HL-60/S4 treated with retinoic acid at 250 ng/mL for 4 days and 3 days (cell line): ENCODE measurements around the gene HSD17B2.
"Not testable (repeated sequence)": the region's sequence is repeated elsewhere in the genome, so short reads cannot be mapped to it uniquely, and the experiment has no call there.

ENCODE experiments used
- in situ Hi-C: fragments of 300-500 bp; cut with MboI; formaldehyde crosslinking; loops from 2 replicates; pipeline ENCODE4 v1.7.0; 2022; ENCODE audit warnings: low sequenced_read_pairs

HSD17B2 gene

DNA sequence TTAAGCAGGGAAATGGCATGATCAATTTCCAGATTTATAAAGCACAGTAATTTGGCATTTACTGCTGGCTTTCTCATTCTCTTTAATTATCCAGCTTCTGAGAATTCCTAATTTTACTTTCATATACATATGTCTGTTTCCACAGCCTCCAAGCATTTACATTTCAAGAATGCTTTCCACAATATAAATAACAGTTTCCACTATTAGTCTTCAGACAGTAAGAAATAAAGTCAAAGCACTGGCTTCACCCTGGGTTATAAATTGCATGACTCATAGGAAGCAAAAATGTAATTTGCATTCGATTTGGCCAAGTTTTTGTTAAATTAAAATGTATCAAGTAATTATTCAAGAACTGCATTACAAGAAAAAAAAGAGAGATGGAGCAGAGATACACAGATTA, 81.5 kb downstream of the HSD17B2 start:
- in situ Hi-C loops: loop anchor here (25.0 kb wide), 1 partner anchor 96 kb away; no protein-coding TSS in a partner anchor

DNA sequence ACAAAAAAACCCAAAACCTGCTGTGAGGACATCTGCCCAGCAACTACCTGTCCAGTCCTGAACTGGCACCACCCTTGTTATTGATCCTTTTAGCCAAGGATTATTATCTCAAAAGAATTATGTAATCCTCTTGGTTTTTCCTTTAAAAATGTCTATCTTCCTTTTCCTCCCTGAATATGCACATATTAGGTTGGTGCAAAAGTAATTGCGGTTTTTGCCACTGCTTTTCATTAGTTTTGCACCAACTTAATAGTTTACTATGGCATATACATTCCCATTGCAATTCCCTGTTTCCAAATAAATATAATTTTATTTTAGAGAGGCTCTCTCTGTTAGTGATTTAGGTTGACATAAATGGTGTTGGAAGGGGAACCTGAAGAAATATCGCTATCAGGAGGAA, 83.7 kb downstream of the HSD17B2 start:
- in situ Hi-C loops: loop anchor here (25.0 kb wide), 1 partner anchor 94 kb away; no protein-coding TSS in a partner anchor

DNA sequence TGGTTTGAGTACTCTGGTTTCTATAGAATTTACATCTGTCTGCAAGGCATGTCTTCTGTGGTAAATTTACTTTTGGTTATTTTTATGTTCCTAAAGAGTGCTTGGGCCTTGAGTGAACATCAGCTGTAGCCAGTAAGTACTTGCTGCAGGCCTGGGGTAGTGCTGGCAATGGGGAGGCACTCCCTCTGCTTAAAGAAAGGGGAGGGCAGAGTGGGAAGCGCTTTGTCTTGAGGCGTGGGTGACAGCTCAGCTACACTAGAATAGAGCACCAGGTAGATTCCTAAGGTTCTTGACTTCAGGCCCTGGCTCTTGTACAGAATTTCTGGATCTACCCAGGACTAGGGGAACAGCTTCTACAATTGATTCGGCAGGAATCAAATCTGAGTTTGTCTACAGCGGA, 84.4 kb downstream of the HSD17B2 start:
- in situ Hi-C loops: loop anchor here (25.0 kb wide), 1 partner anchor 93 kb away; no protein-coding TSS in a partner anchor

DNA sequence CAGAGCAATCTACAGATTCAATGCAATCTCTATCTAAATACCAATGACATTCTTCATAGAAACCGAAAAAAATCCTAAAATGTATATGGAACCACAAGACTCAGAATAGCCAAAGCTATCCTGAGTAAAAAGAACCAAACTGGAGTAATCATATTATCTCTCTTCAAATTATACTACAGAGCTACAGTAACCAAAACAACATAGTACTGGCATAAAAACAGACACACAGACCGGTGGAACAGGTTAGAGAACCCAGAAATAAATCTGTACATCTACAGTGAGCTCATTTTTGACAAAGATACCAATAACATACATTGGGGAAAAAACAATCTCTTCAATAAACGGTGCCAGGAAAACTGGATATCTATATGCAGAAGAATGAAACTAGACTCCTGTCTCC, 89.6 kb downstream of the HSD17B2 start:
- in situ Hi-C loops: loop anchor here (25.0 kb wide), 1 partner anchor 88 kb away; no protein-coding TSS in a partner anchor

DNA sequence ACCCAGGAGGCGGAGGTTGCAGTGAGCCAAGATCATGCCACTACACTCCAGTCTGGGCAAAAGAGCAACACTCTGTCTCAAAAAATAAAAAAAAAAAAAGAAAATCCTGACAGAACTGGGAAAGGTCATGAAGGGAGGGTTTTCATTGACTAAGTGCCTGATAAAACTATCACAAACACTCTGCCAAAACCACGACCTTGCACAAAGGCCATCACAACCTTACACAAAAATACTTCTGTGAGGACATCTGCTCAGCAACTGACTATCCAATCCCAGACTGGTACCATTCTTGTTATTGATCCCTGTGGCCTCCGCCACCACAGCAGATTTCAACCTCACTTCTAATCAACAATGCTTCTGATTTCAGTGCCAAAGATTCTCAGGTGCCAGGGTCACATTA, 94.8 kb downstream of the HSD17B2 start:
- in situ Hi-C loops: no loop called here

DNA sequence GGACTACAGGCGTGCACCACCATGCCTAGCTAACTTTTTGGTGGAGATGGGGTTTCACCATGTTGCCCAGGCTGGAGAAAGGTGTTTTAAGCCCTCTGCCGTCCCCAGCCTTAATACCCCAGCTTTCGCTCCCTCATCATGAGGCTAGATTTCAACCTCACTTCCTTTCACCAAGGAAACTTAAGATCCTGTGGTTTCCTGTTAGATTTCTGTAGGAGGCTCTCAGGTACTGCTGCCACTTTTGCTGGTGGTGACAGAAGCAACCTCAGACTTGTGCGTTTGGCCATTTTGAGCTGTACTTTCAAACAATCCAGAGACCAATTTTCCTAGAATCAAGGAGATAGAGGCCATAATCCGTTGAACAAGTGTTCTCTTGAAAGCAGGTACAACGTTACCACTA, 98.7 kb downstream of the HSD17B2 start:
- in situ Hi-C loops: no loop called here

DNA sequence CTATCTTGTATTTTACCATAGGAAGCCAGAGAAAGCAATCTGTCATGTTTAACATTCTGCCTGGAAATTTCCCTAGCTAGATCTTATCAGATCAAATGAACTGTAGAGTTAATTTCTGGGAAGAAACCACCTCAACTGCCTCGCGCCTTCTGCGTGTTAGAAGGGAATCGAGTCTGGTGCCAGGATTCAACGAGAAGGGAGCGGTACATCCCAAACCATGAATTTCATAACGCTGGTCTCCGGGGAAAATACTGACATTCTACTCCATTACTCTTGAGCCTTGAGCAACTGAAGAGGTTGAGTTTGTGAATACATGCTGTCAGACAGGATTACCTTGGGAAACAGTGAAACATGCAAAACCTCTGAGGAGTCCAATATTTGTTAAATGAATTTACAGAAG, 99.8 kb downstream of the HSD17B2 start:
- in situ Hi-C loops: no loop called here

DNA sequence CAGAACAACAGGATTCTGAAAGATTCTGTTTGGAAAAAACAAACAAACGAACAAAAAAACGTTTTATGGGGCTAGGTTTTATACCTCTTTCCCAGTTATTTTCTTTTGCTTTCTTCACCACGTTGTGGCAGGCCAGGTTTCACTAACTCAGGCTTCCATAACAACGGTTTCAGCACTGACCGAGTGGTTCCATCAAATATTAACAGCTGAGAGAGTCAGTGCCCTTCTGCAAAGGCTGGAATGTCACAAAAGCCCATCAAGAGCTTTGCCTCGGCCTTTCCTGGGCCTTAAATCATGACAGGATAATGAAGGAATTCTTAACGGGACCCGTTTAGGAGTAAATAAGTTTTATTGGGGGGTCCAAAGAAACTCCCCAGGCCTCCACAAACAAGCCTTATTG, 100.8 kb downstream of the HSD17B2 start:
- in situ Hi-C loops: no loop called here

DNA sequence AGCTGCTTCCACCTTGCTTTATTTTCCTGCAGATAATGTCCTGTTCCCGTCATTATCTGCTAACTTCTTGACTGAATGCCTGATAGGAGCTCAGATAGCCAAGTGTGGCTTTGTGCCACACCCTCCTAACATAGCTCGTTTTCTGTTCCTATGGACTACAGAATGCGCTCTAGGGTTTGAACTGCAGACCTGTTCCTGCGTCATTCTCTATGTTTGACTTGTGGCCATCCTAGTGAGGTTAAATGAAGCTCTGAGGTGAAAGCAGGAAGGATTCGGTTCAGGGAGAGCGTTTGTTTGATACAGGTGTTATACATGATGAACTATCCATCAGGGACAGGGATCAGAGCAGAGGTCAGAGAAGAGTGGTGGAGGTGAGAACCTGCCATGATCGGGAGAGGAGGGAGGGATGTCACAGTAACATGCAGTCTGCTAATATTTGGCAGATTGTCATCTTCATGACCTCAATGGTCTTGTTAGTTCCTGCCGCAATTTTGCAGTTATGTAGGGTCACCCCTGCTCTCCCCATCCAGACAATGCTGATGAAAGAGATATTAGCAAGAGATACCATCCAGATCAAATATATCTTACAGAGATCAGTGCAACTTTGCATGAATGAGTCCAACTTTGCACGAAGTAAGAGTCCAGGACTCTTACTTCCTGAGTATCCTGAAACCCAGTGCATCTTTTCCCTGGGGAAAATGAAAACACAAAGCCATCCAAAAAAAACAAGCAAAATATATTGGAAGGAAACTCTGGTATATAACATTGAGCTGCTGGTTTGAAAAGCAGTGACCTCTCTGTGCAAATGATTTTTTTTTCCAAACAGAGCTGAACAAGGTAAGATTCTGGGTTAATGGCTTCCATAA, 102.1 kb downstream of the HSD17B2 start:
- in situ Hi-C loops: no loop called here

DNA sequence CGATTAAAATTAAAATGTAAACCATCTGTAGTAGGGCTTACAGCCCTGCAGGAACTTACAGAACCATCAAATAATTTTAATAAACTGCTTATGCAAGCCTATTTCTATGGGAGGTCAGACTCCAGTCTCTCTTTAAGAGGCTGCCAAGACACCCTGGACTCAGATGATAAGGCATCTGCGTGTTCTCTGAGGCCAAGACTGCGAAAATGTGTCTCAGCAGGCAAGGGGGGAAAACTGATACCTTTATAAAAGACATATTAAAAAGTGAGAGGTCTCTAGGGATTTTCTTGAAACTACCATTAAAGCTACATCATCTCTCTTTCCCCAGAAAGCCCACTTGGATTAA, 102.7 kb downstream of the HSD17B2 start:
- in situ Hi-C loops: no loop called here

DNA sequence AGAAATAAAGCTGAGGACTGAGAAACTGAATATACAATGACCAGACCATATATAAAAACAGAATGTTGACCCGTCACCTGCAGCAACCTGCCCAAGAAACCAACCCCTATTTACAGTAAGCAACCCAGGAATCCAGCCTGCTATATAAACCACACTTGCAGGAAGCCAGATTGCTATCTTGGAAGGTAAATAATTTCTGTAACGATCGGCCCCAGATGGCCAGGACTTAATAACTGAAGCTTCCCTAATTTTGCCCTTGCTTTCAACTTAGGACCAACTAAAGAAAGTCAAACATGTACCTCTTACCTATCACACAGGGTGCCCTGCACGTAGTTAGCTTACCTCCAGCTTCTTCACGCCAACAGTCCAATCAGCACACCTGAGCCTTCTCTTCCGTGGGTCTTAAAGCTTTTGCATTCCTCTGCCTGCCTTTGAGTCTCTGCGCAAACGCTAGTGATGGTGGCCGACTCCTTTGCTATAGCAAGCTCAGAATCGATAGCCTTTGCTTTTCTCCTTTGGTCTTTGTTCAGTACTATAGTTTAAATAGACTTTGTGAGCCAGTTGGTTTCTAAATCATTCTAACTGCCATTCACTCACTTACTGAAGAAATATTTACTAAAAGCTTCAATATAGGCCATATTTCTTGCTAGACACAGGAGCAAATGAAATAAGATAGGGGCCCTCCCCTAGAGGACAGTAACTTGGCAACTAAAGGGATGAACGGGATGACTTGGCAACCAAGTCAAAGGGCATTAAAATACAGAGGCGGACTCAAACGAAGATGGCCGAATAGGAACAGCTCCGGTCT, 103.6 kb downstream of the HSD17B2 start:
- in situ Hi-C loops: no loop called here

DNA sequence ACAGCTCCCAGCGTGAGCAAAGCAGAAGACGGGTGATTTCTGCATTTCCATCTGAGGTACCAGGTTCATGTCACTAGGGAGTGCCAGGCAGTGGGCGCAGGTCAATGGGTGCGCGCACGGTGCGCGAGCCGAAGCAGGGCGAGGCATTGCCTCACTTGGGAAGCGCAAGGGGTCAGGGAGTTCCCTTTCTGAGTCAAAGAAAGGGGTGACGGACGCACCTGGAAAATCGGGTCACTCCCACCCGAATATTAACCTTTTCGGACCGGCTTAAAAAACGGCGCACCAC, 104.2 kb downstream of the HSD17B2 start:
- in situ Hi-C loops: not testable (repeated sequence)

DNA sequence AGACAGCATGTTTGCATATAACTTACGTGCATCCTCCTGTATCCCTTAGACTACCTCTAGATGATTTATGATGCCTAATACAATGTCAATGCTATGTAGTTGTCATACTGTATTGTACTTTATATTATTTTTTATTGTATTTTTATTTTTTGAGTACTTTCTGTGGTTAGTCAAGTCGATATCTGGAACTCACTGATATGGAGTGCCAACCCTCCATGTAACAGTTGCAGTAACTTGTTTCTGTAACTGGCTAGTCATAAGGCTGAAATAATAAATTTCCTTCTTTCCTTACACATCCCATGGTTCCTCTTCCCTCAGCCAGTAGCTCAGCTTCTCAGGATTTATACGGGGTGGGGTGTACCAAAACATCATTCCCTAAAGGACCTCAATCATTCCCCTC, 111.5 kb downstream of the HSD17B2 start:
- in situ Hi-C loops: no loop called here

DNA sequence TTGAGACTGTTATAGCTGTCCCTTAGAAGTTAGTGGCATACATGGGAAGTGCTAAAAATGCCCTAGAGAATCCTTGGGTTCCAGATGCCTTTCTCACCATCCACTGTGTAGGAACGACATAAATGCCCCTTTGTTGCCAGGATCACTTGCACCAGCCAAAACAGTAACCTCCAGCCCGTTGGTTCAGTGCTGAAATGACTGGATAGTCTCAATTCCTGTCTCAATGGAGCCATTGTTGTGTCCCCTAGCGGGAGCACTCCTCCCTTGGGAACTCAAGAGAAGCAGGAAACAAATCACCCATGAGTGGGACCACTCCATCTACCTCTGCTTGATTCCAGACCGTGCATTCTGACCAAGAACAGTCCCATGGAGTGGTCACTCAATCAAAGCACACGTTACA, 111.9 kb downstream of the HSD17B2 start:
- in situ Hi-C loops: no loop called here

DNA sequence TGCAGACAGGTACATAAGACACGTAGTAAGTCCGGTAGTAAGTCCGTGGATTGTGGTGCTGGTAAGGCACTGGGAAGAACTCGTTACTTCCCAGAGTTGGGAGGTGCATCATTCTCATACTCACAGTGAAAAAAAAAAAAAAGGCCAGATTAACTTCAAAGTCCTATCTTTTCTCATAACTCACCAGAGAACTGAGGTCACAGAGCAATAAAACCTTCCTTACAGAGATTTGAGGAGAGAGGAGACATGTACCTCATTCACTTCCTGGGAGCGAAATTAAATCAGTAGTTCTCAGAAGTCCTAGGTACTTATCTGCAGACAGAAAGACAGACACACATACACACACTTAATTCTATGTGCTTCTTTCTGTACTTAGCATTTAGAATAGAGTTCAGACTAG, 112.5 kb downstream of the HSD17B2 start:
- in situ Hi-C loops: no loop called here
